Measurements from ENCODE around the gene DCP2.

DCP2 gene

GRCh38 chr5:113047733-113048652 lies 71.4 kb downstream of the DCP2 start:
- no peak for DNase-seq (ENCODE audit: low read depth in 2 of 2)

DNA sequence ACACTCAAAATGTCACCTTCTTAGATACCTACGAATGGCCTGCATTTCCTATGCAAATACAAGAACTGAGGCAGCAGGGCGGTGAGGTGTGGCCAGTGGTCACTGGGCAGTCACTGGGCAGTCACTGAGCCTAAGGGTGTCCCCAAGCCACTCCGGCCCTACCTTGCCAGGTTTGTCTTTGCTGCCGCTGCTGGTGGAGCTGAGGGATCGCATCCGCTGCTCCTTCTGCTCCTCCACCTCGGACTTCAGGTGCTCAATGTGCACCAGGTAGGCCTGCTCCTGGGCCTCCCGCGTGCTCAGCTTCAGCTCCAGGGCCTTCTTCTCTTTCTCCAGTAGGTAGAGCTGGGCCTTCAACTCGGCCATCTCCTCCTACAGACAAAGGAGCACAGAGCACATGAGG lies 72.3 kb downstream of the DCP2 start:
- DNase-seq (ENCODE audit: low read depth in 2 of 2) = no peak

- no peak for DNase-seq (ENCODE audit: low read depth in 2 of 2)
Measured at GRCh38 chr5:113050721-113051382, 74.3 kb downstream of the DCP2 start.

- no peak for DNase-seq (ENCODE audit: low read depth in 2 of 2)
Measured at GRCh38 chr5:113052041-113052795, 75.6 kb downstream of the DCP2 start.

DNA sequence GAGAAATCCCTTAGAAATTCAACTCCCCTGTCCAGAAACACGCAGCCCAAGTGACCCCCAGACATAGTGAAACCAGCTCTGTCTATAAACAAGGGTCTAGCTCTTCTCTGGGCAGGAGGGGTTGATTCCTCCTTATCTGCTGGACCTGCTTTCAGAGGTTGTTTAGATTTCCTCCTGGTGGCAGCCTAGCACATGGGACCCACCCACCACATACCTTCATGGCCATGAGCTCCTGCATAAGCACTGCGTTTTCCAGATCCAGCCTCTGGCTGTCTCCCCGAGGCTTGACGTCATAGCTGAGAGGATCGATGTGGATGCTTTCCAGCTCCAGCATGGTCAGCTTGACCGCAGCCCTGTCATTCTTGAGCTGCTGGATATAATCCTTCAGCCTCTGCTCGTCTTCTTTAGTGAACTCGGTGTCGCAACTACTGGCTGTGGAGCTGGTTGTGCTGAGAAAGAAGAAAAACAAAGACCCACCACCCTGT lies 77.0 kb downstream of the DCP2 start:
- no peak for DNase-seq (ENCODE audit: low read depth in 2 of 2)

- no peak for DNase-seq (ENCODE audit: low read depth in 2 of 2)
Measured at GRCh38 chr5:113054899-113055298, 78.3 kb downstream of the DCP2 start.

DNA sequence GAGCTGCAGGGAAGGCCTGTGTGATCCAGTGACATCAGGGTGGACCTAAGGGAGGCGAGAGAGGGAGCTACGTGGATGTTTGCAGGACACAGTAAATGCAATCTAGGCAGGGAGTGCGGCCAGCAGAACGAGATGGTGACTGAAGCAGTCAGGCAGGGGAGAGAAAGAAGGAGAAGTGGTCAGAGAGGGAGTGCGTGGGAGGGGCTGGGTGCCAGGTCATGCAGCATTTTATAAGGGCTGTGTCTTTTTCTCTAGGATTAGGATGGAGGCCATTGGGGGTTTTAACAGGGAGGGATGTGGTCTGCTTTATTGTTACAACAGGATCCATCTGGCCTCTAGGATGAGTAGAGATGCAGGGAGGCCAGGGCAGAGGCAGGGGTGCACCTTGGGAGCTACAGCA lies 80.4 kb downstream of the DCP2 start:
- no peak for DNase-seq (ENCODE audit: low read depth in 2 of 2)

DNA sequence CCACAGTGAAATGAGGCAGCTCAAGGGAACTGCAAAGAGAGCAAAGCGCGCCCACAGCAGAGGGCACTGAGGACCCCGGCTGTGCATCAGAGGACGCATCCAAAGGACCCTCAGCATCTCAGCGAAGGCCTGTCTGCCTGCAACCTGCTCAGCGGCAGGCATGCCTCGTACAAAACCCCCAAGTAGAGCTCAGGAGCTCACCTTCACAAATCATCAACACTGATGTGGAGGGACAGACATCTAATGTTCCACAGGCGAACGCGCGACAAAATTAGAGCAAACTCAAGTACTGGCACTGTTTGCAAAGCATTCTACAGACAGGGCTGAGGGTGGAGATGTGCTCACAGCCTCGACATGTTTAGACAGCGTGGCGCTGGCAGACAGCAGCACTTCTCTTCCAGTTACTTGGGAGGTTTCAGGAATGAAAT lies 81.0 kb downstream of the DCP2 start:
- no peak for DNase-seq (ENCODE audit: low read depth in 2 of 2)

DNA sequence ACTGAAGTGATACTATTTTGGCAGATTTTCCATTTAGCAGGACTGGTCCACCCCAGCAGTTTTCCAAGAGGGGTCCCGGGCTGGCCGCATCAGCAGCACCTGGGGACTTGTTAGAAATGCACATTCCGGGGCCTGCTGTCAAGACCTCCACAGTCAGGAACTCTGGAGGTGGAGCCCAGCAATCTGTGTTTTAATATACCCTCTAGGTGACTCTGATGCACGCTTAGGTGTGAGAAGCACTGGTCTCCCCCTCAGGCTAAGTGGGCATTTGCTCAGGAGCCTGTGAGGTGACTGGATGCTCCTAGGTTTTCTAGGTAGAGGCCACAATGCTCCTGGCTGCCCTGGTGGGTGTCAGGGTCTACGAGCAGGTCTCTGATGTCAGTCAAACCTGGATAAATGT lies 81.7 kb downstream of the DCP2 start:
- DNase-seq (ENCODE audit: low read depth in 2 of 2) = no peak

DNA sequence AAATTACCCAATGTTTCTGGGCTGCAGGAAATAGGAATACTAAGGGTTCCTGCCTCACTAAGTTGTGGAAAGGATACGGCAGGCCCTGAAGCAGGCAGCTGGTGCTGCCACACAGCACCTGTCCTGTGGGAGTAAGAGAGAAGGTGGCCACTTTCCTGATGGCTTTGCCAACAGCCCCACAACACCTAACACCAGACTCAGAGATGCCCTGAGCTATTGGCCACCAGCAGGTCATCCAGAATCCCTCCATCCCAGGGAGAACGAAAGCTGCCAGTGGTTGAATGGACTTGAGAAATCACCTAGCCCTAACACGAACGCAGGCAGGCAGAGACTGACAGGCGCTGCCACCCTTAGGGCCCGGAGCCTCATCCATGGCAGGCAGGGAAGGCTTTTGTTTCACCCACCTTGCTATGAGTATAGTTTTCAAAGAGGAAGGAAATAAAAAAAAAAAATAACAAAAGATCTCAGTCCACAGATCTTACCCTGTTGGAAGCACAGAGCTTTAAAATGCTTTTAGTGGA lies 82.2 kb downstream of the DCP2 start:
- DNase-seq (ENCODE audit: low read depth in 2 of 2) = no peak

GRCh38 chr5:113059232-113060040 lies 82.8 kb downstream of the DCP2 start:
- no peak for DNase-seq (ENCODE audit: low read depth in 2 of 2)

- DNase-seq (ENCODE audit: low read depth in 2 of 2) = no peak
Measured at GRCh38 chr5:113060408-113061025, 83.9 kb downstream of the DCP2 start.

- no peak for DNase-seq (ENCODE audit: low read depth in 2 of 2)
Measured at GRCh38 chr5:113061846-113062780, 85.5 kb downstream of the DCP2 start.

DNA sequence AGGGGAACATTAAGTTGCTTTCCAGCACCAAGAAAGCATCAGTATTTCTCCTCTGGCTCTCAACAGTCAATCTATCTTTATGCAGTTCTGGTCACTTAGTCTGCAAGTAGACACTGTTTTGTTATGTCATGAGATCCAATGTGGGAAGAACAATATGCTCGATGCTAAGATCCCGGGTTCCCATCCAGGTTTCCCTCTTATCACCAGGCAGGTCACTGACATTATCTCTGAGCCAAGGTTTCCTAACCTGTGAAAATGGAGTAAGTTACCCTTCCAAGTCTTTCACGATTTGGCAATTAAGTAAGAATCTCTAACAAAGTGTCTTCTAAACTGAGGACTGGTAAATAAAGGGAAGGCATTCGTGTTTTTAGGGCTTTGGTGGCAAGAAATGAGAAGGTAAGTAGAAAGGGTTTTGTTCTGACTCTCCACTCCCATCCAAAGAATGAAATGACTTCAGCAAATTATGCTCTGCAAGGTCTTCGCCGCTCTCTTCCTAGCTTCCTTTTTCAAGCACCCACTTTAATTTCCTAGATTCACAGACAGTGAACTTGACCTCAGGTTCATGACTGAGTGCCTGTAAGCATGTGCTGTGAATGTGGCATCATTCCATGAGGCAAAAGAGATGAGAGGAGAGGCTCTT lies 86.4 kb downstream of the DCP2 start:
- no peak for DNase-seq (ENCODE audit: low read depth in 2 of 2)

- no peak for DNase-seq (ENCODE audit: low read depth in 2 of 2)
Measured at GRCh38 chr5:113063927-113064326, 87.3 kb downstream of the DCP2 start.

DNA sequence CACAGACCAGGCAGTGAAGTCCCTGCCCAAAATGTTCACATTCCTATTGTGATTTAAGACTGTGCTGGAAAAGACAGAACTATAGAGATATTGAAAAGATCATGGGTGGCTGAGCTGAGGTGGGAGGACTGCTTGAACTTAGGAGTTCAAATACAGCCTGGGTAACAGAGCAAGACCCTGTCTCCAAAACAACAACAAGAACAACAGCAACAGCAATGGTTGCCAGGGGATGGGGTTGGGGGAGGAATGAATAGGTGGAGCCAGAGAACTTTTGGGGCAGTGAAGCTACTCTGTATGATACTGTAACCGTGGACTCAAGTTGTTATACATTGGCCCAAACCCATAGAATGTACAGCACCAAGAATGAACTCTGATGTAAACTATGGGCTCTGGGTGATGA lies 88.2 kb downstream of the DCP2 start:
- DNase-seq (ENCODE audit: low read depth in 2 of 2) = no peak

DNA sequence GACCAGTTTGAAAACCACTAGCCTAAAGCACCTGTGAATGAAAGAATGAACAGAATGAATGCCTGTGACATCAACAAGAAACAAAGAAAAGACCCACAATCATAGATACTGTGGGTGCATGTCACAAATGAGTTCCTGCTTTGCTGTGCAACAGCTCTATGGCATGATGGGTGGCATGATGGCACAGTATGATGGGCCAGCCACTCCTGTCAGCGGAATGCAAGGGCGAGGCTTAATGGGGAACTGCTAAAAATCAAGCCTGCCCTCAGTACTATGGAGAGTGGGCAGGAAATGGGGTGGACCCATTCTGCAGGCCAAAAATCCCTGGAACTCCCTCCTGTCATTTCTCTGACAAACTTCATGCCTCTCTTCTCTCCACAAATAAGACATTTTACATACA lies 89.0 kb downstream of the DCP2 start:
- no peak for DNase-seq (ENCODE audit: low read depth in 2 of 2)

GRCh38 chr5:113067635-113068344 lies 91.2 kb downstream of the DCP2 start:
- no peak for DNase-seq (ENCODE audit: low read depth in 2 of 2)

Data from stimulated activated CD8-positive, alpha-beta memory T cell treated with anti-CD3 and anti-CD28 coated beads, Interleukin-2, amount 100 ng/mL, for 1 hour (primary cell).